Adrenal gland (tissue), 5 donors: ENCODE measurements around the gene GLT6D1.

Source experiments
- POLR2A ChIP-seq, 2 donors: fragments of 450-650 bp; IDR thresholded peaks; one replicate each; pipeline ENCODE4 v1.6.1; 2017; ENCODE audit warnings: antibody characterized with exemption in 2 of 2, mild to moderate bottlenecking in 2 of 2, moderate library complexity in 1 of 2
- TF ChIP-seq, protein P1 (sequence below), 6 experiments: fragments of 450-650 bp in 4 of 6; fragments of 200-600 bp in 2 of 6; sonication (generic) in 1 of 6; IDR thresholded peaks; 1 replicate in 5 of 6; 2 replicates in 1 of 6; pipeline versions ENCODE4 v1.5.1 to v1.8.0; 2016 to 2021; ENCODE audit warnings: antibody characterized with exemption in 6 of 6, mild to moderate bottlenecking in 2 of 6, moderate library complexity in 1 of 6
- donor health status: DM: no; HTN: no; CAD: no.

GRCh38 chr9:135611875-135612209, 27.5 kb downstream of the GLT6D1 start:
- TF ChIP-seq, protein P1, sequence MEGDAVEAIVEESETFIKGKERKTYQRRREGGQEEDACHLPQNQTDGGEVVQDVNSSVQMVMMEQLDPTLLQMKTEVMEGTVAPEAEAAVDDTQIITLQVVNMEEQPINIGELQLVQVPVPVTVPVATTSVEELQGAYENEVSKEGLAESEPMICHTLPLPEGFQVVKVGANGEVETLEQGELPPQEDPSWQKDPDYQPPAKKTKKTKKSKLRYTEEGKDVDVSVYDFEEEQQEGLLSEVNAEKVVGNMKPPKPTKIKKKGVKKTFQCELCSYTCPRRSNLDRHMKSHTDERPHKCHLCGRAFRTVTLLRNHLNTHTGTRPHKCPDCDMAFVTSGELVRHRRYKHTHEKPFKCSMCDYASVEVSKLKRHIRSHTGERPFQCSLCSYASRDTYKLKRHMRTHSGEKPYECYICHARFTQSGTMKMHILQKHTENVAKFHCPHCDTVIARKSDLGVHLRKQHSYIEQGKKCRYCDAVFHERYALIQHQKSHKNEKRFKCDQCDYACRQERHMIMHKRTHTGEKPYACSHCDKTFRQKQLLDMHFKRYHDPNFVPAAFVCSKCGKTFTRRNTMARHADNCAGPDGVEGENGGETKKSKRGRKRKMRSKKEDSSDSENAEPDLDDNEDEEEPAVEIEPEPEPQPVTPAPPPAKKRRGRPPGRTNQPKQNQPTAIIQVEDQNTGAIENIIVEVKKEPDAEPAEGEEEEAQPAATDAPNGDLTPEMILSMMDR (IDR thresholded peaks at IDR 0.05): no peak
- no peak for TF ChIP-seq POLR2A (IDR thresholded peaks at IDR 0.05)
